Measurements from ENCODE around the gene SPTBN1.

DNA sequence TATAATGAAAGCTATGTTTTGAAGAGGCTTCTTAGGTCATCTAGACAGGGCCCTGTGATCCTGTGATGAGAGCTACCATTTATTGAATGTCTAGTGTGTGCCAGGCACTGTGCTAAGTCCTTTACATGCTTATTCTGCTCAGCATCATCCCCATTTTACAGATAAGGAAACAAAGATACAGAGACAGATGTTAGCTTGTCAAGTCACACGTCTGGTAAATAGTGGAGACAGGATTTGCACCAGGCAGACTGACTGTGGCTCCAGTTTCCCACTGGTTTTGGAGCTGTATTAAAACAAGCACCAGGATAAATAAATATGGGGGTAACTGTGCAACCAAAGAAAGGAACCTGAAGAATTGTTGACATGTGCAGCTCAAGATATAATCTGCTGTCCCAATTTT lies 248.1 kb downstream of the SPTBN1 start:
- TF ChIP-seq, protein P1, sequence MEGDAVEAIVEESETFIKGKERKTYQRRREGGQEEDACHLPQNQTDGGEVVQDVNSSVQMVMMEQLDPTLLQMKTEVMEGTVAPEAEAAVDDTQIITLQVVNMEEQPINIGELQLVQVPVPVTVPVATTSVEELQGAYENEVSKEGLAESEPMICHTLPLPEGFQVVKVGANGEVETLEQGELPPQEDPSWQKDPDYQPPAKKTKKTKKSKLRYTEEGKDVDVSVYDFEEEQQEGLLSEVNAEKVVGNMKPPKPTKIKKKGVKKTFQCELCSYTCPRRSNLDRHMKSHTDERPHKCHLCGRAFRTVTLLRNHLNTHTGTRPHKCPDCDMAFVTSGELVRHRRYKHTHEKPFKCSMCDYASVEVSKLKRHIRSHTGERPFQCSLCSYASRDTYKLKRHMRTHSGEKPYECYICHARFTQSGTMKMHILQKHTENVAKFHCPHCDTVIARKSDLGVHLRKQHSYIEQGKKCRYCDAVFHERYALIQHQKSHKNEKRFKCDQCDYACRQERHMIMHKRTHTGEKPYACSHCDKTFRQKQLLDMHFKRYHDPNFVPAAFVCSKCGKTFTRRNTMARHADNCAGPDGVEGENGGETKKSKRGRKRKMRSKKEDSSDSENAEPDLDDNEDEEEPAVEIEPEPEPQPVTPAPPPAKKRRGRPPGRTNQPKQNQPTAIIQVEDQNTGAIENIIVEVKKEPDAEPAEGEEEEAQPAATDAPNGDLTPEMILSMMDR (IDR thresholded peaks at IDR 0.05; ENCODE audit: poor library complexity), result no peak
- TF ChIP-seq EZH2 (IDR thresholded peaks at IDR 0.05; ENCODE audit: borderline replicate concordance) (no peak), EZH2phosphoT487 (IDR thresholded peaks at IDR 0.05; ENCODE audit: low read depth, severe bottlenecking, unreplicated experiment) (no peak)
